GM23248 (cell line): ENCODE data around the gene DDIAS.

Experiments used
- EZH2 ChIP-seq: fragments of 200-600 bp; sonication (generic); IDR thresholded peaks from 2 replicates; pipeline ENCODE4 v1.6.1; 2018; ENCODE audit warnings: antibody characterized with exemption, mild to moderate bottlenecking; ENCODE audit not compliant: insufficient read depth, poor library complexity, severe bottlenecking
- EZH2phosphoT487 ChIP-seq: fragments of 200-600 bp; sonication (generic); IDR thresholded peaks from 2 replicates; pipeline ENCODE4 v1.6.1; 2018; ENCODE audit warnings: antibody characterized with exemption, moderate library complexity, mild to moderate bottlenecking, low read depth; ENCODE audit not compliant: insufficient read depth

DNA sequence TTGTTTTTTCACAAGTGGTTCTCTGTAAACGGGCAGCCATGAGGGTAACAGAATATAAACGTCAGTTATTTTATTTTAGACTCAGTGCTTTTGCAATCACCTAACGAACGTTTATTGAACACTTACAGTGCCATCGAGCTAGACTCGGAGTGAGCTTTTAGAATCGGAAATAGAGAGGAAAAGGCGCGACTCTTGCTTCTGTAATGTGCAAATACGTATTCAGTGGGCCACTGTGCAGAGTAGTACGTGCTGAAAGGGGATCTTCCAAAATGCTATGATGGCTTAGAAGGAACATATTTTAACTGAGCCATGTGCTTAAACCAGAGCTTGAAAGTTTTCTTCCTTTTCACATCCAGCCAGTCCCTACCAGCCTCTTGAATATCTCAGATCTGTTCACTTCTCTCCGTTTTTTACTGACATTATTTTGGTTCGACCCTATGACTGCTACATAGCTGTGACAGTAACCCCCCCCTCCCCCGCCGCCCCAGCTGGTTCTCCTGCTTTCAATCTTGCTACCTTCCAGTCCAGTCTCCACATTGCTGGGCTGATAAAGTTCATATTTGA, 468 bp downstream of the DDIAS start:
- TF ChIP-seq EZH2phosphoT487: no peak
- no peak for TF ChIP-seq EZH2
